ENCODE results near the gene MAPKBP1. TPM values are rescaled to one million over a fixed set of nuclear protein-coding genes. Genes with fewer than 3 reads are reported as not detected.
"Not testable (repeated sequence)": the region's sequence is repeated elsewhere in the genome, so short reads cannot be mapped to it uniquely, and the experiment has no call there.

Gene MAPKBP1
- total RNA-seq, 4 donors from 2014 or later: 4.2 to 8.4 (median 5.4) TPM

GRCh38 chr15:41734079-41734478, 40.2 kb upstream of the MAPKBP1 start:
- in situ Hi-C loops (cut with MboI; ENCODE audit: low sequenced_read_pairs in 4 of 4): no loop called here
- Histone ChIP-seq H3K27ac (no peak overlapping the region), H3K4me3 (no peak overlapping the region), H3K4me1 (no peaks in the 10 kb centered on the region), H3K9me3 (no peaks in the 10 kb centered on the region), H3K27me3 (no peaks in the 10 kb centered on the region), H3K36me3 (peaks cover 4 to 47% of the 10 kb centered on the region in 2 donors)
- intact Hi-C loops (cut with DNase I; ENCODE audit: low total_unique reads): no loop called here
- DNase-seq (no peak), ATAC-seq (no peak)
- TF ChIP-seq POLR2A (IDR thresholded peaks at IDR 0.05): no peak
- no peak for TF ChIP-seq CTCF (IDR thresholded peaks at IDR 0.05 in 4 of 5, conservative IDR thresholded peaks at IDR 0.05 in 1 of 5)

- Histone ChIP-seq H3K27me3 (no peaks in the 10 kb centered on the region), H3K4me3 (no peak overlapping the region), H3K9me3 (no peaks in the 10 kb centered on the region), H3K4me1 (no peaks in the 10 kb centered on the region), H3K36me3 (peaks cover 4 to 43% of the 10 kb centered on the region in 2 donors), H3K27ac (no peak overlapping the region)
- TF ChIP-seq CTCF (IDR thresholded peaks at IDR 0.05 in 4 of 5, conservative IDR thresholded peaks at IDR 0.05 in 1 of 5) (no peak), POLR2A (IDR thresholded peaks at IDR 0.05) (no peak)
- no peak for ATAC-seq
- in situ Hi-C loops (cut with MboI; ENCODE audit: low sequenced_read_pairs in 4 of 4): no loop called here
- no peak for DNase-seq
- intact Hi-C loops (cut with DNase I; ENCODE audit: low total_unique reads): no loop called here
These were observed 39.2 kb upstream of the MAPKBP1 start for GRCh38 chr15:41735046-41735445.

GRCh38 chr15:41735492-41735891, 38.8 kb upstream of the MAPKBP1 start:
- H3K4me3 ChIP-seq; H3K27ac ChIP-seq; in situ Hi-C loops (cut with MboI; ENCODE audit: low sequenced_read_pairs in 4 of 4); H3K27me3 ChIP-seq; ATAC-seq; intact Hi-C loops (cut with DNase I; ENCODE audit: low total_unique reads); DNase-seq; H3K4me1 ChIP-seq; H3K9me3 ChIP-seq: not testable (repeated sequence)
- peaks cover 4 to 40% of the 10 kb centered on the region in 2 donors for H3K36me3 ChIP-seq

GRCh38 chr15:41746802-41747201, 27.5 kb upstream of the MAPKBP1 start:
- H3K36me3 ChIP-seq: peaks cover 0 to 38% of the 10 kb centered on the region in 2 donors
- H3K27ac ChIP-seq: no peak overlapping the region
- in situ Hi-C loops (cut with MboI; ENCODE audit: low sequenced_read_pairs in 4 of 4) (no loop called here), intact Hi-C loops (cut with DNase I; ENCODE audit: low total_unique reads) (no loop called here)
- H3K27me3 ChIP-seq: no peaks in the 10 kb centered on the region
- DNase-seq (no peak), ATAC-seq (no peak)
- no peak for TF ChIP-seq POLR2A (IDR thresholded peaks at IDR 0.05)
- TF ChIP-seq CTCF (IDR thresholded peaks at IDR 0.05 in 4 of 5, conservative IDR thresholded peaks at IDR 0.05 in 1 of 5): no peak
- no peaks in the 10 kb centered on the region for H3K9me3 ChIP-seq
- H3K4me1 ChIP-seq: no peaks in the 10 kb centered on the region
- no peak overlapping the region for H3K4me3 ChIP-seq

- Histone ChIP-seq H3K4me3 (no peak overlapping the region), H3K36me3 (peaks cover 0 to 22% of the 10 kb centered on the region in 2 donors), H3K9me3 (no peaks in the 10 kb centered on the region), H3K27me3 (no peaks in the 10 kb centered on the region), H3K27ac (no peak overlapping the region), H3K4me1 (no peaks in the 10 kb centered on the region)
- intact Hi-C loops (cut with DNase I; ENCODE audit: low total_unique reads) (no loop called here), in situ Hi-C loops (cut with MboI; ENCODE audit: low sequenced_read_pairs in 4 of 4) (no loop called here)
- no peak for ATAC-seq
- DNase-seq: no peak
- TF ChIP-seq CTCF (IDR thresholded peaks at IDR 0.05 in 4 of 5, conservative IDR thresholded peaks at IDR 0.05 in 1 of 5): no peak
- no peak for TF ChIP-seq POLR2A (IDR thresholded peaks at IDR 0.05)
These were observed 18.1 kb upstream of the MAPKBP1 start for GRCh38 chr15:41756198-41756597.
